WTC11 (cell line): ENCODE results near the gene ZNF532. TPM values are rescaled to one million over a fixed set of nuclear protein-coding genes. Genes with fewer than 3 reads are reported as not detected.

Source experiments
- ATAC-seq: fragments of 200-7000 bp; cut with Tn5 transposase; 2 replicates; pipeline ENCODE4 v1.10.0; 2021; ENCODE audit warnings: mild to moderate bottlenecking, moderate library complexity
- CTCF ChIA-PET: fragments of 300-600 bp; sonication (Branson Sonifier 250); formaldehyde crosslinking; loops from one replicate; lab custom pipeline; 2021; ENCODE audit warnings: antibody characterized with exemption; lab: Charles Lee
- POLR2A ChIA-PET: fragments of 350-600 bp; sonication (Branson Sonifier 250); formaldehyde crosslinking; loops from one replicate; lab custom pipeline; 2021; ENCODE audit warnings: antibody characterized with exemption; lab: Charles Lee
- DNase-seq: peaks from one replicate; pipeline ENCODE4 v3.0.0; 2021; ENCODE audit warnings: low spot score
- H3K27ac Mint-ChIP-seq: 2 replicates; pipeline ENCODE4 v1.8.0; 2021; ENCODE audit warnings: mixed read lengths
- H3K27me3 Mint-ChIP-seq: 2 replicates; pipeline ENCODE4 v1.8.0; 2021; ENCODE audit warnings: low read depth, mild to moderate bottlenecking, moderate library complexity, mixed read lengths
- H3K36me3 Mint-ChIP-seq: 2 replicates; pipeline ENCODE4 v1.8.0; 2021; ENCODE audit warnings: mixed read lengths
- H3K4me1 Mint-ChIP-seq: 2 replicates; pipeline ENCODE4 v1.8.0; 2022; ENCODE audit warnings: mixed read lengths
- H3K4me3 Mint-ChIP-seq: 2 replicates; pipeline ENCODE4 v1.8.0; 2021; ENCODE audit warnings: mild to moderate bottlenecking, moderate library complexity, mixed read lengths
- H3K9me3 Mint-ChIP-seq: 2 replicates; pipeline ENCODE4 v1.8.0; 2021; ENCODE audit warnings: mixed read lengths
- AR ChIP-seq: fragments of 250-450 bp; sonication (Bioruptor Pico); IDR thresholded peaks from 2 replicates; pipeline ENCODE4 v1.9.0; 2021; ENCODE audit warnings: mild to moderate bottlenecking
- CREM ChIP-seq: sonication (generic); formaldehyde crosslinking; IDR thresholded peaks from 2 replicates; pipeline ENCODE4 v1.8.1; 2022; ENCODE audit warnings: mild to moderate bottlenecking, missing genetic modification reagents, moderate library complexity
- CTCF ChIP-seq: fragments of 200-600 bp; IDR thresholded peaks from 2 replicates; pipeline ENCODE4 v1.8.0; 2022; ENCODE audit warnings: antibody characterized with exemption
- FOXK1 ChIP-seq: sonication (generic); formaldehyde crosslinking; IDR thresholded peaks from 2 replicates; pipeline ENCODE4 v1.8.0; 2022; ENCODE audit warnings: mild to moderate bottlenecking, moderate library complexity, missing genetic modification reagents
- FOXP1 ChIP-seq: sonication (generic); formaldehyde crosslinking; IDR thresholded peaks from 2 replicates; pipeline ENCODE4 v1.8.0; 2022; ENCODE audit warnings: missing genetic modification reagents, mild to moderate bottlenecking, moderate library complexity, borderline replicate concordance
- MXD4 ChIP-seq: fragments of 250-450 bp; sonication (Bioruptor Pico); IDR thresholded peaks from 2 replicates; pipeline ENCODE4 v1.8.0; 2021; ENCODE audit warnings: mild to moderate bottlenecking, moderate library complexity, borderline replicate concordance
- PRRX2 ChIP-seq: fragments of 250-450 bp; sonication (Bioruptor Pico); IDR thresholded peaks from 2 replicates; pipeline ENCODE4 v1.8.0; 2021; ENCODE audit warnings: mild to moderate bottlenecking
- SMAD4 ChIP-seq: sonication (generic); formaldehyde crosslinking; IDR thresholded peaks from 2 replicates; pipeline ENCODE4 v1.8.0; 2022; ENCODE audit warnings: mild to moderate bottlenecking, missing genetic modification reagents
- STAT6 ChIP-seq: sonication (generic); formaldehyde crosslinking; conservative IDR thresholded peaks from 2 replicates; pipeline ENCODE4 v1.8.1; 2023; ENCODE audit warnings: mild to moderate bottlenecking, low read depth, missing genetic modification reagents, moderate library complexity
- ZBTB21 ChIP-seq: sonication (generic); formaldehyde crosslinking; IDR thresholded peaks from 2 replicates; pipeline ENCODE4 v1.8.1; 2023; ENCODE audit warnings: mild to moderate bottlenecking, missing genetic modification reagents, borderline replicate concordance
- ZBTB43 ChIP-seq: sonication (generic); formaldehyde crosslinking; IDR thresholded peaks from 2 replicates; pipeline ENCODE4 v1.8.1; 2023; ENCODE audit warnings: mild to moderate bottlenecking, missing genetic modification reagents
- total RNA-seq: library from RNA; stranded (reverse); gene quantifications from 3 replicates; pipeline ENCODE4 v1.2.3, GENCODE V29; 2021
- TF ChIP-seq, protein P1 (sequence below): fragments of 250-450 bp; sonication (Bioruptor Pico); IDR thresholded peaks from 2 replicates; pipeline ENCODE4 v1.9.0; 2021; ENCODE audit warnings: mild to moderate bottlenecking
- TF ChIP-seq, protein P2 (sequence below): sonication (generic); formaldehyde crosslinking; IDR thresholded peaks from 2 replicates; pipeline ENCODE4 v1.8.0; 2022; ENCODE audit warnings: mild to moderate bottlenecking, missing genetic modification reagents
- TF ChIP-seq, protein P3 (sequence below): sonication (generic); formaldehyde crosslinking; IDR thresholded peaks from 2 replicates; pipeline ENCODE4 v1.8.0; 2023; ENCODE audit warnings: mild to moderate bottlenecking, missing genetic modification reagents

The ZNF532 gene
- total RNA-seq, 1 experiment from 2014 or later: 171 TPM

DNA sequence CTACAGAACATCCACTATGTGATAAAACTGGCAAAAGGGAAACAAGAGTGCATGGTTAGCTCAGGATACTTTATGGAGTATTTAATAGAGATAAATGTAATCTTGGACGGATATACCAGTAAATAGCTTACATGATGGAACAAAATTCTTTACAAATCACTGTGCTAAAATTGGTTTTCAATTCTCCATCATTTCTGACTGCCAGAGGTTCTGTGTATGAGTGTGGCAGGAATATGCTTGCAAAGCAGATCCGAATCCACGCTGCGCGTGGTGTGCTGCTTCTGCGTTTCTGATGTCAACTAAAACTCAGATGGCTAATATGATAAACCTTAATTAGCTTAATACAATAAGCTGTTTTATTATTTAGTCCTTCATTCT is 2.1 kb downstream of the ZNF532 start:
- DNase-seq (no peak), ATAC-seq (no peak)
- H3K36me3 Mint-ChIP-seq: peaks cover 64% of the 10 kb centered on the region
- ChIA-PET CTCF (interaction anchor here (0.7 to 1.9 kb wide), 11 partner anchors 19 to 103 kb away, joined by 3 to 19 read pairs (median 5); no protein-coding TSS in a partner anchor), POLR2A (interaction anchor here (0.6 to 2.4 kb wide), 12 partner anchors 11 to 110 kb away, joined by 3 to 42 read pairs (median 4); no protein-coding TSS in a partner anchor)
- no peaks in the 10 kb centered on the region for H3K27me3 Mint-ChIP-seq
- peak overlapping the region; percentile 80 for H3K4me3 Mint-ChIP-seq
- H3K9me3 Mint-ChIP-seq: peaks cover 5% of the 10 kb centered on the region
- peaks cover 82% of the 10 kb centered on the region for H3K4me1 Mint-ChIP-seq
- H3K27ac Mint-ChIP-seq: peak overlapping the region; percentile 98
- TF ChIP-seq CREM (no peak), FOXK1 (CRISPR knock-in tag) (no peak), CTCF (no peak), PRRX2 (no peak), ZBTB21 (no peak), MXD4 (no peak), SMAD4 (CRISPR knock-in tag) (no peak), FOXP1 (no peak), STAT6 (CRISPR knock-in tag) (no peak), ZBTB43 (CRISPR knock-in tag) (no peak), AR (CRISPR knock-in tag) (no peak)
- TF ChIP-seq, protein P1, sequence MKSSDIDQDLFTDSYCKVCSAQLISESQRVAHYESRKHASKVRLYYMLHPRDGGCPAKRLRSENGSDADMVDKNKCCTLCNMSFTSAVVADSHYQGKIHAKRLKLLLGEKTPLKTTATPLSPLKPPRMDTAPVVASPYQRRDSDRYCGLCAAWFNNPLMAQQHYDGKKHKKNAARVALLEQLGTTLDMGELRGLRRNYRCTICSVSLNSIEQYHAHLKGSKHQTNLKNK (CRISPR knock-in tag): no peak
- TF ChIP-seq, protein P2, sequence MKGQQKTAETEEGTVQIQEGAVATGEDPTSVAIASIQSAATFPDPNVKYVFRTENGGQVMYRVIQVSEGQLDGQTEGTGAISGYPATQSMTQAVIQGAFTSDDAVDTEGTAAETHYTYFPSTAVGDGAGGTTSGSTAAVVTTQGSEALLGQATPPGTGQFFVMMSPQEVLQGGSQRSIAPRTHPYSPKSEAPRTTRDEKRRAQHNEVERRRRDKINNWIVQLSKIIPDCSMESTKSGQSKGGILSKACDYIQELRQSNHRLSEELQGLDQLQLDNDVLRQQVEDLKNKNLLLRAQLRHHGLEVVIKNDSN (CRISPR knock-in tag): no peak
- TF ChIP-seq, protein P3, sequence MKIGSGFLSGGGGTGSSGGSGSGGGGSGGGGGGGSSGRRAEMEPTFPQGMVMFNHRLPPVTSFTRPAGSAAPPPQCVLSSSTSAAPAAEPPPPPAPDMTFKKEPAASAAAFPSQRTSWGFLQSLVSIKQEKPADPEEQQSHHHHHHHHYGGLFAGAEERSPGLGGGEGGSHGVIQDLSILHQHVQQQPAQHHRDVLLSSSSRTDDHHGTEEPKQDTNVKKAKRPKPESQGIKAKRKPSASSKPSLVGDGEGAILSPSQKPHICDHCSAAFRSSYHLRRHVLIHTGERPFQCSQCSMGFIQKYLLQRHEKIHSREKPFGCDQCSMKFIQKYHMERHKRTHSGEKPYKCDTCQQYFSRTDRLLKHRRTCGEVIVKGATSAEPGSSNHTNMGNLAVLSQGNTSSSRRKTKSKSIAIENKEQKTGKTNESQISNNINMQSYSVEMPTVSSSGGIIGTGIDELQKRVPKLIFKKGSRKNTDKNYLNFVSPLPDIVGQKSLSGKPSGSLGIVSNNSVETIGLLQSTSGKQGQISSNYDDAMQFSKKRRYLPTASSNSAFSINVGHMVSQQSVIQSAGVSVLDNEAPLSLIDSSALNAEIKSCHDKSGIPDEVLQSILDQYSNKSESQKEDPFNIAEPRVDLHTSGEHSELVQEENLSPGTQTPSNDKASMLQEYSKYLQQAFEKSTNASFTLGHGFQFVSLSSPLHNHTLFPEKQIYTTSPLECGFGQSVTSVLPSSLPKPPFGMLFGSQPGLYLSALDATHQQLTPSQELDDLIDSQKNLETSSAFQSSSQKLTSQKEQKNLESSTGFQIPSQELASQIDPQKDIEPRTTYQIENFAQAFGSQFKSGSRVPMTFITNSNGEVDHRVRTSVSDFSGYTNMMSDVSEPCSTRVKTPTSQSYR (CRISPR knock-in tag): no peak
